ENCODE results near the gene HDAC2. TPM values are rescaled to one million over a fixed set of nuclear protein-coding genes. Genes with fewer than 3 reads are reported as not detected.
"Not testable (repeated sequence)": the region's sequence is repeated elsewhere in the genome, so short reads cannot be mapped to it uniquely, and the experiment has no call there.

HDAC2 gene
- total RNA-seq, 2 experiments from 2014 or later: 40.5 to 141 TPM

DNA sequence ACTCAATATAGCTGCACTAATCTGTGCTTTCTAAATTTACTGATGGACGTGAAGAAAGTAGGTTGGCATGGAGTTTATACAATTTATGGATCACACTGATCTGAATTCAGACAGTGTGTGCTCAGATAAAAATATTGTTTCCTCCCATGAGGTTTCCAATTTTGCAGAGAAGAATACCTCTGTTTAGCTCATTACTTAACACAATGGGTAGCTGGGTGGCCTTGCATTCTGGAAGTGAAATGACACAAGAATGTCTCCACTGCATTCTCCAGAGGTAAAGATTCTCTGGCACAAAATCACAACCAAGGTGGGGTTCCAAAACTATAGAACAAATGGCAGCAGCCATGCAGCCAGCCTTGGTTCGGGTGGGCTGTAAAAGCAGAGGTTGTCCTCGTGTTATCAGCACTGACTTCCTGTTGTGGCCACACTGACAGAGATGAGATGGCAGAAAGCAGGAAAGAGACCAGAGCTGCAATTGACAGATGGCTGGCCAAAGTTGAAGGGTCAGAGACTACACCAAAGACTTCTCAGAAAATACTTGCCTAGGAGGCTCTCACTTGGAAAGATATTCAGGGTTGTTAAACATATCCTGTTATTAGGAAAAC, 50.2 kb downstream of the HDAC2 start:
- H3K4me1 ChIP-seq (ENCODE audit: insufficient read depth, low read length, poor library complexity, severe bottlenecking): no peaks in the 10 kb centered on the region
- no peaks in the 10 kb centered on the region for H3K9me2 ChIP-seq (ENCODE audit: insufficient read depth, low read length)
- H3K4me2 ChIP-seq (ENCODE audit: low read length): no peak overlapping the region
- ChIA-PET CTCF (ENCODE audit: unreplicated experiment) (no interaction called here), POLR2A (interaction anchor here (0.5 to 0.8 kb wide), 5 partner anchors 8 to 1233 kb away, joined by 3 to 5 read pairs (median 4); no protein-coding TSS in a partner anchor)
- BruUV-seq (replicated peaks): no TSS peak
- intact Hi-C loops (cut with micrococcal nuclease; ENCODE audit: unreplicated experiment): no loop called here
- H2AFZ ChIP-seq (ENCODE audit: low read length): peak overlapping the region; percentile 34; the same call in 1 of the 2 replicates
- no peaks in the 10 kb centered on the region for H3K36me3 ChIP-seq (ENCODE audit: insufficient read depth, low read length)
- H3K79me2 ChIP-seq (ENCODE audit: insufficient read depth, low read depth, low read length): no peaks in the 10 kb centered on the region
- no peaks in the 10 kb centered on the region for H4K20me1 ChIP-seq (ENCODE audit: insufficient read depth, low read length)
- no peak overlapping the region for H3K27ac ChIP-seq (ENCODE audit: low read depth, low read length, poor library complexity, severe bottlenecking)
- DNase-seq (ENCODE audit: low spot score): peak; percentile 4
- no peaks in the 10 kb centered on the region for H3K9me3 ChIP-seq (ENCODE audit: low read length)
- no peak overlapping the region for H3K4me3 ChIP-seq (ENCODE audit: low read depth, low read length, poor library complexity, severe bottlenecking)
- TF ChIP-seq EZH2phosphoT487 (IDR thresholded peaks at IDR 0.05; ENCODE audit: borderline replicate concordance, low read depth, low read length) (no peak), CTCF (conservative IDR thresholded peaks at IDR 0.05; ENCODE audit: low read length) (no peak)

DNA sequence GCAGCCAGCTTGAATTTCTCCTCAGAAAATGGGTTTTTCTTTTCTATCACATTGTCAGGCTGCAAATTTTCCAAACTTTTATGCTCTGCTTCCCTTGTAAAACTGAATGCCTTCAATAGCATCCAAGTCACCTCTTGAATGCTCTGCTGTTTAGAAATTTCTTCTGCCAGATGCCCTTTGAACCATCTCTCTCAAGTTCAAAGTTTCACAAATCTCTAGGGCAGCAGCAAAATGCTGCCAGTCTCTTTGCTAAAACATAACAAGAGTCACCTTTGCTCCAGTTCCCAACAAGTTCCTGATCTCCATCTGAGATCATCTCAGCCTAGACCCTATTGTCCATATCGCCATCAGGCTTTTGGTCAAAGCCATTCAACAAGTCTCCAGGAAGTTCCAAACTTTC, 60.7 kb downstream of the HDAC2 start:
- H3K27ac ChIP-seq (ENCODE audit: low read depth, low read length, poor library complexity, severe bottlenecking); H3K4me2 ChIP-seq (ENCODE audit: low read length); H2AFZ ChIP-seq (ENCODE audit: low read length); H3K4me1 ChIP-seq (ENCODE audit: insufficient read depth, low read length, poor library complexity, severe bottlenecking); H4K20me1 ChIP-seq (ENCODE audit: insufficient read depth, low read length); H3K9me2 ChIP-seq (ENCODE audit: insufficient read depth, low read length); POLR2A ChIA-PET; DNase-seq (ENCODE audit: low spot score); H3K9me3 ChIP-seq (ENCODE audit: low read length); intact Hi-C loops (cut with micrococcal nuclease; ENCODE audit: unreplicated experiment); BruUV-seq (replicated peaks); CTCF ChIA-PET (ENCODE audit: unreplicated experiment); H3K36me3 ChIP-seq (ENCODE audit: insufficient read depth, low read length); H3K4me3 ChIP-seq (ENCODE audit: low read depth, low read length, poor library complexity, severe bottlenecking); H3K79me2 ChIP-seq (ENCODE audit: insufficient read depth, low read depth, low read length): not testable (repeated sequence)

- no peaks in the 10 kb centered on the region for H3K9me2 ChIP-seq (ENCODE audit: insufficient read depth, low read length)
- H3K79me2 ChIP-seq (ENCODE audit: insufficient read depth, low read depth, low read length): no peaks in the 10 kb centered on the region
- no peak overlapping the region for H3K4me2 ChIP-seq (ENCODE audit: low read length)
- no peak overlapping the region for H3K4me3 ChIP-seq (ENCODE audit: low read depth, low read length, poor library complexity, severe bottlenecking)
- intact Hi-C loops (cut with micrococcal nuclease; ENCODE audit: unreplicated experiment): loop anchor here (1.0 to 5.0 kb wide), 2 partner anchors 37 to 1129 kb away; no protein-coding TSS in a partner anchor
- H4K20me1 ChIP-seq (ENCODE audit: insufficient read depth, low read length): no peaks in the 10 kb centered on the region
- no peaks in the 10 kb centered on the region for H3K9me3 ChIP-seq (ENCODE audit: low read length)
- peak; percentile 68 for DNase-seq (ENCODE audit: low spot score)
- H2AFZ ChIP-seq (ENCODE audit: low read length): no peak overlapping the region
- POLR2A ChIA-PET: no interaction called here
- no peaks in the 10 kb centered on the region for H3K4me1 ChIP-seq (ENCODE audit: insufficient read depth, low read length, poor library complexity, severe bottlenecking)
- no peak overlapping the region for H3K27ac ChIP-seq (ENCODE audit: low read depth, low read length, poor library complexity, severe bottlenecking)
- CTCF ChIA-PET (ENCODE audit: unreplicated experiment): no interaction called here
- H3K36me3 ChIP-seq (ENCODE audit: insufficient read depth, low read length): no peaks in the 10 kb centered on the region
- no TSS peak for BruUV-seq (replicated peaks)
- TF ChIP-seq CTCF (conservative IDR thresholded peaks at IDR 0.05; ENCODE audit: low read length) (peak; percentile 89), EZH2phosphoT487 (IDR thresholded peaks at IDR 0.05; ENCODE audit: borderline replicate concordance, low read depth, low read length) (no peak)
These were observed 61.6 kb downstream of the HDAC2 start for GRCh38 chr6:113909224-113909856.

Measured in OCI-LY7 (cell line).